Activated T-helper 2 cell treated with anti-CD3 and anti-CD28 coated beads, Interferon-gamma antibody, Interleukin-2, Interleukin-4, amounts not matched to agents 10 μg/mL and 5 μg/mL and 100 μg/mL, durations not matched to agents 14 hours and 24 hours and 36 hours (primary cell): ENCODE data around the gene PDZRN3. TPM values are rescaled to one million over a fixed set of nuclear protein-coding genes. Genes with fewer than 3 reads are reported as not detected.

Source experiments
- DNase-seq: peaks from one replicate; pipeline ENCODE4 v3.0.0; 2021; ENCODE audit warnings: low spot score
- H3K27ac Mint-ChIP-seq: one replicate; pipeline ENCODE4 v1.8.0; 2021; ENCODE audit warnings: mixed read lengths
- H3K27me3 Mint-ChIP-seq: one replicate; pipeline ENCODE4 v1.8.0; 2021; ENCODE audit warnings: low read depth, mixed read lengths
- H3K36me3 Mint-ChIP-seq: one replicate; pipeline ENCODE4 v1.8.0; 2021; ENCODE audit warnings: low read depth, mixed read lengths
- H3K4me1 Mint-ChIP-seq: one replicate; pipeline ENCODE4 v1.8.0; 2021; ENCODE audit warnings: low read depth, mixed read lengths
- H3K4me3 Mint-ChIP-seq: one replicate; pipeline ENCODE4 v1.8.0; 2021; ENCODE audit warnings: low read depth, mild to moderate bottlenecking, moderate library complexity, mixed read lengths
- H3K9me3 Mint-ChIP-seq: one replicate; pipeline ENCODE4 v1.8.0; 2021; ENCODE audit warnings: mixed read lengths
- intact Hi-C: fragments of 100-400 bp; cut with micrococcal nuclease; formaldehyde crosslinking; loops from one replicate; pipeline ENCODE4 v1.15.1; 2023
- total RNA-seq: library from RNA; stranded (reverse); gene quantifications from 2 replicates; pipeline ENCODE4 v1.2.3, GENCODE V29; 2022

Gene PDZRN3
- total RNA-seq, 1 donor from 2014 or later = not detected

DNA sequence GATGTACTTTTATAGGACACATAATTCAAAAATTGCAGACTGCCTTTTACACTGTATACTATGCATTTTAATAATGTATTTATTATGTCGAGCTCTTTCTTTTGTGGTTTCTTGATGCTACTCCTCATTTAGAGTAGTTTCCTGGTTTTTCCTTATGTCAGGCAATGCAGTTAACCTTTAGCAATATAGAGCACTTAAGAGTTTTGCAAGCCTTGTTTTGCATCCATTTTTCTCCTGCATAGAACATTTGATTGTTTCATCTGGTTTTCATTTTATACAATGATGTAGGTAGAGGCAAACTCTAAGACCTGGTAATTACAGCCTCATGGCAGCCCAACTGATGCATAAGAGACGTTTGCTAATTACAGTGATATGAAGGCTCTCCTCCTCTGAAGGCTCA is 86.3 kb downstream of the PDZRN3 start:
- Mint-ChIP-seq H3K4me1 (no peaks in the 10 kb centered on the region), H3K4me3 (no peak overlapping the region), H3K9me3 (no peaks in the 10 kb centered on the region), H3K36me3 (no peaks in the 10 kb centered on the region), H3K27ac (no peak overlapping the region), H3K27me3 (no peaks in the 10 kb centered on the region)
- intact Hi-C loops = no loop called here
- DNase-seq = no peak

DNA sequence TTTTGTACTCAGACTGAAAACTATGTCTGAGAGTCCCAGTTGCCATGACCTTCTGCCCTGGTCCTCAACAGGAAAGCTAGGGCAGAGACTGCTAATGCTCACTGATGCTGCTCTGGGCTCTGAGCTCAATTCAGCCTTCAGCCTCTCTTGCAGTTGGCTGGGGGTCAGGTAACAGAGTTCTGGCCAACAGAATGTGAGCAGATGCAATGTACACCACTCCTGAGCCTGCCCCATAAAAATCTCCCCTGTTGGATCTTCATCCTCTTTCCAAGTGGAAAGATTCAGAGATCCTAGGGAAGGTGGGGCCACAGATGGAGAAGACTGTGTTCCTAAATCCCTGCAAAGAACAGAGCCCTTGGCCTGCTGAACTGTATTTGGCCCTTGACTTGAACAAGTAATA is 87.8 kb downstream of the PDZRN3 start:
- no peaks in the 10 kb centered on the region for H3K27me3 Mint-ChIP-seq
- H3K9me3 Mint-ChIP-seq = no peaks in the 10 kb centered on the region

DNA sequence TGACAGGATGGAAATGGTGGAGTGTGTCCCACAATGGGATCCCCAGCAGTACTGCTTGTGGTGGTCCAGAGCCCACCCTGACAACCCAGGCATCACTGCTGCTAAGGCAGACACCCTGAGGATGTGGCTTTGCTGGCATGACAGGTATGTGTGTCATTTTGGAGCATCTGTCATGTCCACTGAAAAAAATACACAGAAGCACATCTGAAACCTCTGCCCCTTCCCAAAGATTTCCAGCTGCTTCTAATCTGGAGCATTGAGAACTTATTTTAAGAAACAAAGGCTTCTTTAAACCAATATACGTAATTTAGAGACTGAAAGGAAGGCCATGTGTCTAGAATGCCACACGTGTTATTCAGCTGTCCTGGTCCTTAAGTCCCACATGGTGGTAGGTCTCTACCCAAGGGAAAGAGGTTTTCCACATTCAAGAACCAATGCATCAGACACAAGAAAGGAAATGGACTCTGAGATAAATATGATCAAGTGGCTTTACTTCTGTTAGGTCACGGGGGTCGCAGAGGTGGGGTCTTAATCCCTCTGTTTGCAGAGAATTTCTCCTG is 88.3 kb downstream of the PDZRN3 start:
- intact Hi-C loops = no loop called here
- Mint-ChIP-seq H3K36me3 (no peaks in the 10 kb centered on the region), H3K4me3 (no peak overlapping the region), H3K4me1 (no peaks in the 10 kb centered on the region), H3K27me3 (no peaks in the 10 kb centered on the region), H3K27ac (no peak overlapping the region), H3K9me3 (no peaks in the 10 kb centered on the region)
- no peak for DNase-seq

More for the DNA sequence above, 87.8 kb downstream of the PDZRN3 start:
- Mint-ChIP-seq H3K4me3 (no peak overlapping the region), H3K4me1 (no peaks in the 10 kb centered on the region), H3K27ac (no peak overlapping the region), H3K36me3 (no peaks in the 10 kb centered on the region)
- intact Hi-C loops = no loop called here
- no peak for DNase-seq

DNA sequence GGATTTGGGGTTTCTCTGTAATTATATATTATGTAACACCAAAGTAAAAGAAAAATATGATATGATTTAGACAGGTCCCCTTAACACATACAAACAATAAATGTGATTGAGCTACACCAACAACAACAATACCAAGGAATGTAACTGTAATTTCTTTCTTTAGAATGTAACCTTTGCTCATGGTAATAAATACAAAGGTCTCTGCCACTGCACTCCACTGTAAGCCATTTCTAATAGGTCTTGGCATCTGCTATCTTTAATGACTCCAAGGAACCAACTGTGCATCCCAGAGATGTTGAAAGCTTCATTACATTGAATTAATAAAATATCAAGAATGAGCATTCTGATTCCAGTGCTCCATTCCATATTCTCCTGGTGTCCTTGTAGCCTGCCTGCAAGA is 88.8 kb downstream of the PDZRN3 start:
- DNase-seq = no peak
- no peaks in the 10 kb centered on the region for H3K4me1 Mint-ChIP-seq
- H3K27ac Mint-ChIP-seq = no peak overlapping the region
- intact Hi-C loops = no loop called here
- no peaks in the 10 kb centered on the region for H3K36me3 Mint-ChIP-seq
- no peaks in the 10 kb centered on the region for H3K9me3 Mint-ChIP-seq
- H3K27me3 Mint-ChIP-seq = no peaks in the 10 kb centered on the region
- no peak overlapping the region for H3K4me3 Mint-ChIP-seq

DNA sequence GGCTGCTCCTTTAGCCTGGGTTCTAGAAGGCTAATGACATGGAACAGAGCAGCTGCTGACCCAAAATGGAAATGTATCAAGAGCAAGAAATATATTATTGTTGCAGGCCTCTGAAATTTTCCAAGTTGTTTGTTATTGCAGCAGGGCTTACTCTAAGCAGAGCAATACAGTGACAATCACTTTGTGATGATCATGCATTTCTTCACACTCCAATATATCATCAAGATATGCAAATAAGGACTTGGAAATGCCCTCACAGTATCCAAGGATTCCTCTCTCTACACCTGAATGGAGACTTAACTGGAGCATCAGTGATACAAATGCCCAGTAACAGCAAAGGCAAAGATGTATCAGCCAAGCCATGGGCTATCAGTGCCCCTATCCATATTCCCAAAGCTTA is 89.6 kb downstream of the PDZRN3 start:
- no peak overlapping the region for H3K4me3 Mint-ChIP-seq
- no peak for DNase-seq
- H3K36me3 Mint-ChIP-seq = no peaks in the 10 kb centered on the region
- no peaks in the 10 kb centered on the region for H3K27me3 Mint-ChIP-seq
- H3K27ac Mint-ChIP-seq = no peak overlapping the region
- intact Hi-C loops = no loop called here
- no peaks in the 10 kb centered on the region for H3K4me1 Mint-ChIP-seq
- H3K9me3 Mint-ChIP-seq = no peaks in the 10 kb centered on the region

DNA sequence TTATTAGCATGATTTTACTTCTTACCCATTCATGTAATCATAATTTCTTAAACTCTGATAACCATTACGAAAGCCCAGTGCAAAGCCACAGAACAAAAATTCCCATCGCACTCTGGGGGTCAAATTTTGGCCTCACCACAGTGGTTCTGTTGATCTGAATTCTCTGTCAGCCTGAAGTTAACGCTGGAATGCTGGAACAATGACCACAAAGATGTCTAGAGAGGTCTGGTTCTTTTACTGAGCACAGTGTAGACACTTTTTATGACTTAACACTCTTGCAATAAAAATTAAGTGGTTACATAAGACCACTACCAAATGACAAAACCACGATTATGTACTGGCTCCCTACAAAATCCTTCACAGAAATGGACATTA is 94.7 kb downstream of the PDZRN3 start:
- Mint-ChIP-seq H3K4me1 (no peaks in the 10 kb centered on the region), H3K27ac (no peak overlapping the region), H3K9me3 (no peaks in the 10 kb centered on the region), H3K36me3 (no peaks in the 10 kb centered on the region), H3K4me3 (no peak overlapping the region), H3K27me3 (no peaks in the 10 kb centered on the region)
- DNase-seq = no peak
- intact Hi-C loops = no loop called here

DNA sequence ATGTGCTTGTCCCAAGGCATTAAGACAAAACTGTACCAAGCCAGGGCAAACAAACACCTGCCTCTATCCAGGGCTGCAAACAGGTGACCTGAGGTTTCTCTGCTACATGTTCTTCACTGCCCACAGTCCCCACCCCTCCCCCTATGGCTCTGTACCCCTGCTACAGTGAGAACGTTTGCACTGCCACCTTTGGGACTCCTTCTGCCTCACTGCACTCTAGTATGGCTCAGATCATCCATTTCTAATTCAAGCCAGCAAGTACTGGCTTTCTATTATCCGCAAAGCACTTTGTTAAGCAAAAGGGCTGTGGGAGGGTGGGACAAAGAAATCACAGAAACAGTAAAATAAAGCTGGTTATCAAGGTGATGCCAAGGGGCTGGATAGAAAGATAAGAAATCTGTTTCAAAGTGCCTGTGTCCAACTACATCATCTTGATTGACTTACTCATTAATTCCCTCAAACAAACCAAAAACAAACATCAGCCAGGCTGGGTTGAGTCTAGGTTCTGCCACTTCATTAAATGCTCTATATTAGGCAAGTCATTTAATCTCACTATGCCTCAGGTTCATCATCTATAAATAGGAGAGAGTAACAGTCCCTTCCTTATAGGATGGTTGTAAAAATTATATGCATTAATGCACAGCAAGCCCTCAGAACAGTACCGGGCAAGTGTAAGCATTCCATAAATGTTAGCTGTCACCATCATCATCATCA is 95.3 kb downstream of the PDZRN3 start:
- H3K4me3 Mint-ChIP-seq = no peak overlapping the region
- no peaks in the 10 kb centered on the region for H3K36me3 Mint-ChIP-seq
- no peak overlapping the region for H3K27ac Mint-ChIP-seq
- no peaks in the 10 kb centered on the region for H3K4me1 Mint-ChIP-seq
- H3K9me3 Mint-ChIP-seq = no peaks in the 10 kb centered on the region
- no peaks in the 10 kb centered on the region for H3K27me3 Mint-ChIP-seq
- intact Hi-C loops = no loop called here
- DNase-seq = no peak

DNA sequence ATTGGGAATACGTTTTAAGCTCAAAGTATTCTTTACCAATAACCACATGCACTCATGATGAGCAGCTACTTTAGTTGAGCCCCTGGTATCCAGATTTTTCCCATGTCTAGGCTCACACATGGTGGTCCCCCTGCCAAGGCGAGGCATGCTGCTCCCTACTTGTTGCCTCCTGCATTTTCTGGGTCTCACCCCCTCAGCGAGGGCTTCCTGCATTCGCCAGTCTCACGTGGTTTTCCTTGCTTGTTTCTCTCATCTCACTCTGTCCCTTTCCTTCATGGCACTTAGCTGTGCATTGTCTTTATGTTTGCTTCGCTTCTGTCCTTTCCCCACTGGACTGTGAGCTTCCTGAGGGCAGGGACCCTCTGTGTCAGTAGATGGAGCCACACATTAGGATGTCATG is 99.2 kb downstream of the PDZRN3 start:
- Mint-ChIP-seq H3K4me3 (no peak overlapping the region), H3K36me3 (no peaks in the 10 kb centered on the region), H3K9me3 (no peaks in the 10 kb centered on the region), H3K27me3 (no peaks in the 10 kb centered on the region), H3K27ac (no peak overlapping the region), H3K4me1 (no peaks in the 10 kb centered on the region)
- no peak for DNase-seq
- intact Hi-C loops = no loop called here

DNA sequence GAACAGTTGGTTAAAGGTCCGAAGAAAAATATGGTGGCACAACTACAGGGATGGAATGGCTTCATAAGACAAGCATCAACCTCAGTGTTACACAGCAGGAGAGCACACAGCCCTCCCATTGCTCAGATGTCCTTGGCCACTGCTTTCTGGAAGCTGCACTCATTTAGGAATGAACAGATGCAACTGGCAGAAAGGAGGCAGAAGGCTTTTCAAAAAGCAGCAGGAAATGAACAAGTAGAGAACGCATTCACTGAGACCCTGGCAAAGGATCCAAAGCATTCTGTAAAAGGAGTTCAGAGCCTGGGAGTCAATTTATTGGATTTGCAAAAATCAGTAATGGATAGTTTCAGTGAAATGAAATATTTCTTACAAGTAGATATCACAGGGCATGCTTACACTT is 101.1 kb downstream of the PDZRN3 start:
- intact Hi-C loops = no loop called here
- no peak overlapping the region for H3K4me3 Mint-ChIP-seq
- H3K27ac Mint-ChIP-seq = no peak overlapping the region
- no peaks in the 10 kb centered on the region for H3K9me3 Mint-ChIP-seq
- H3K4me1 Mint-ChIP-seq = no peaks in the 10 kb centered on the region
- no peaks in the 10 kb centered on the region for H3K36me3 Mint-ChIP-seq
- H3K27me3 Mint-ChIP-seq = no peaks in the 10 kb centered on the region
- no peak for DNase-seq

DNA sequence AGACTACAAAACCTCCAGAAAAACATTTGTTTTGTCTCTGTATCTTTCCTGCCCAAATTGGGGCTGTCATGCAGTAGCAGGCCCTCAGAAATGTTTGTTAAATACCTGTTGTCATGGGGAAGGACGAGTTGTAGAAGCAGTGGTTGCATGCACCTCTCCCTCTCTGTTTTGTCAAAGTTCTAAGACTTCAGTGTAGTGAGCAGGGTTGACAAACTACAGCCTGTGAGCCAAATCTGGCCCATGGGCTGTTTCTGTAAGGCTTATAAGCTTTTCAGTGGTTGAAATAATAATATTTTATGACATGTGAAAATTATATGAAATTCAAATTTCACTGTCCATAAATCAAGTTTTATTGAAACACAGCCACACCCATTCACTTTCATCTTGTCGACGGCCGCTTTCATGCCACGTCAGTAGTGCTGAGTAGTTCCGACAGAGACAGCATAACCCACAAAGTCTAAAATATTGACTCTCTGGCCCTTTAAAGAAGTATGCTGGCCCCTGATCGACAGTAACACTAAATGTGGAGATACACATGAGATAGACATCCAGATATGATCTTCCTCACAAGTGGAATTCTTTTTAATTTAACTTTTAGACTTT is 102.9 kb downstream of the PDZRN3 start:
- H3K9me3 Mint-ChIP-seq = no peaks in the 10 kb centered on the region
- intact Hi-C loops = no loop called here
- no peaks in the 10 kb centered on the region for H3K27me3 Mint-ChIP-seq
- H3K4me1 Mint-ChIP-seq = no peaks in the 10 kb centered on the region
- DNase-seq = no peak
- H3K36me3 Mint-ChIP-seq = no peaks in the 10 kb centered on the region
- H3K27ac Mint-ChIP-seq = no peak overlapping the region
- no peak overlapping the region for H3K4me3 Mint-ChIP-seq

DNA sequence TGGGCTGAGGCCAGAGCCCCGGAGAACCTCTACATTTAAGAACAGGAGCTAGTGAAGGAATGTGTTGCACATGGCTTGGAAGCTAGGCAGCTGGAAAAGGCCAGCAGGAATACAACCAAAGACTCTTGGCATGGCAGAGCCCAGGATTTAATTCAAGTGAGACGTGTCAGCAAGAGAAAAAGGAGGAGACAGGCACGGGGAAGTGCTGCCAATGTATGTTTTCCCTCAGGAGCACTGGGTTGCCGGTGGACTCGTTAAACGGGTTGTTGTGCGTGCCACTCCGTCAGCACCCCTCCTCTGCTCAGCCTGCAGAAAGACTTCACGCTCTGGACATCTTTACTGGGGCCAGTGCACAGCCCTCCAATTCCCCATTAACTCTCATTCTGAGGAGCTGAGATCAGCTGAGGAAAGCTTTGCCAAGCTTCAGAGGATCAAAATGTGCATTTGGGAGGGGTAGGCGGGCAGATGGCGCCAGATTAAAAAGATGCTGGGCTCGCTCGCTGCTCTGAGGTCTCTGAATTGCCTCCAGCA is 103.7 kb downstream of the PDZRN3 start:
- Mint-ChIP-seq H3K36me3 (no peaks in the 10 kb centered on the region), H3K4me3 (no peak overlapping the region), H3K9me3 (no peaks in the 10 kb centered on the region), H3K27ac (no peak overlapping the region), H3K27me3 (no peaks in the 10 kb centered on the region), H3K4me1 (no peaks in the 10 kb centered on the region)
- intact Hi-C loops = no loop called here
- no peak for DNase-seq

DNA sequence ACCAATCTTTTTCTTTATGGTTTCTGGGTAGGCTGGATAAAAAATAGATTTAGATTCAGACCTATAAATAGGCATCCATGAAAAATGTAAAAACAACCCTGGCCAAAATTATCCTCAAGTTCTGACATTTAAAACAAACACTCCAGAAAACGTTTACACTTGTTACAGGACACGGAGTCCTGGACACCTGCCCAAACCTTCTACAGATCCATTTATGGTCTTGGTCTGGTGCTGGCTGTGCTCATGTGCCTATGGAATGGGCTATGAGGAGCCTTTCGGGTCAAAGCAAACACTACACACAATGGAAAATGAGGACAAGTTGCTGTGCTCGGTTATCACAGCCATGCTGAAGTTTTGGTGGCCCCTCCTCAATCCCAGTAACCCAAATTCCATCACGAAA is 108.1 kb downstream of the PDZRN3 start:
- no peak for DNase-seq
- intact Hi-C loops = no loop called here
- Mint-ChIP-seq H3K36me3 (no peaks in the 10 kb centered on the region), H3K4me1 (no peaks in the 10 kb centered on the region), H3K4me3 (no peak overlapping the region), H3K27ac (no peak overlapping the region), H3K9me3 (no peaks in the 10 kb centered on the region), H3K27me3 (no peaks in the 10 kb centered on the region)

DNA sequence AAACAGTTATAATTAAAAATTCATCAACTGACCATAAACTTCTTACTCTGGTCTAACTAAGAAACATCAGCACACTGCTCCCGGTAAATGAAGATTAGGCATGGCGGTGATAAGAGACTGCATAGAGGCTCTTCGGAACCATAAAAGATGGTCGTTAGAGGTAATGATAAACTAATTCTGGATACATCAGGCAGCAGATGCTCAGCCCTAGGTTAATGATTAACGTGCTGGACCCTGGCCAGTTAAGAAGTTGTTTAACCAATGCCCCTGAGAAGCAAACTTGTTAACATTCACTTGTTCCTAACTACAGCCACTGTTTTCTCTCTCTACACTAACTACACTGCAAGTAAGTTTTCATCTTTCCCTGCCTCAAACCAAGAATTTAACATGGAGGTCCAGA is 111.5 kb downstream of the PDZRN3 start:
- H3K27ac Mint-ChIP-seq = no peak overlapping the region
- no peak overlapping the region for H3K4me3 Mint-ChIP-seq
- H3K9me3 Mint-ChIP-seq = no peaks in the 10 kb centered on the region
- no peaks in the 10 kb centered on the region for H3K27me3 Mint-ChIP-seq
- intact Hi-C loops = no loop called here
- no peaks in the 10 kb centered on the region for H3K36me3 Mint-ChIP-seq
- no peak for DNase-seq
- no peaks in the 10 kb centered on the region for H3K4me1 Mint-ChIP-seq
